ENCODE measurements around the gene MDM2.

MDM2 gene

DNA sequence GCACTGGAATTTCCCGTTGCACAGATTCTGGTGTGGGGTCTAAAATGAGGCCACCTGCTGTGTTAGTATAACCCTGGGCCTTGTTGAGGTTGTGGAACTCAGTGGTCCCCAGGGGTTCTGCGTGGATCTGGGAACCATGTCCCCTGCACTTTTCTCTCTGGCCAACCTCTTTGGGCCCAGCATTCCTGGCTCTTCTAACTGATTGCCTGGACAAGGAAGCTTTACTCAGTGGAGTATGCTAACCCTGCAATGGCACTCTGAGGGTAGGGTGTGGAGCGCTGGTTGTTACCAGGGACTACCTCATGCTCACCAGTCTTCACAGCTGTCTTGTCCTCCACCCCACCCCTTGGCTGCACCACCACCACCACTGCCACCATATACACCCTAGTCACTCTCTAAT is 85.8 kb downstream of the MDM2 start:
- TF ChIP-seq, protein P1, sequence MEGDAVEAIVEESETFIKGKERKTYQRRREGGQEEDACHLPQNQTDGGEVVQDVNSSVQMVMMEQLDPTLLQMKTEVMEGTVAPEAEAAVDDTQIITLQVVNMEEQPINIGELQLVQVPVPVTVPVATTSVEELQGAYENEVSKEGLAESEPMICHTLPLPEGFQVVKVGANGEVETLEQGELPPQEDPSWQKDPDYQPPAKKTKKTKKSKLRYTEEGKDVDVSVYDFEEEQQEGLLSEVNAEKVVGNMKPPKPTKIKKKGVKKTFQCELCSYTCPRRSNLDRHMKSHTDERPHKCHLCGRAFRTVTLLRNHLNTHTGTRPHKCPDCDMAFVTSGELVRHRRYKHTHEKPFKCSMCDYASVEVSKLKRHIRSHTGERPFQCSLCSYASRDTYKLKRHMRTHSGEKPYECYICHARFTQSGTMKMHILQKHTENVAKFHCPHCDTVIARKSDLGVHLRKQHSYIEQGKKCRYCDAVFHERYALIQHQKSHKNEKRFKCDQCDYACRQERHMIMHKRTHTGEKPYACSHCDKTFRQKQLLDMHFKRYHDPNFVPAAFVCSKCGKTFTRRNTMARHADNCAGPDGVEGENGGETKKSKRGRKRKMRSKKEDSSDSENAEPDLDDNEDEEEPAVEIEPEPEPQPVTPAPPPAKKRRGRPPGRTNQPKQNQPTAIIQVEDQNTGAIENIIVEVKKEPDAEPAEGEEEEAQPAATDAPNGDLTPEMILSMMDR (conservative IDR thresholded peaks at IDR 0.05): no peak
- TF ChIP-seq ZFX (IDR thresholded peaks at IDR 0.05): no peak

DNA sequence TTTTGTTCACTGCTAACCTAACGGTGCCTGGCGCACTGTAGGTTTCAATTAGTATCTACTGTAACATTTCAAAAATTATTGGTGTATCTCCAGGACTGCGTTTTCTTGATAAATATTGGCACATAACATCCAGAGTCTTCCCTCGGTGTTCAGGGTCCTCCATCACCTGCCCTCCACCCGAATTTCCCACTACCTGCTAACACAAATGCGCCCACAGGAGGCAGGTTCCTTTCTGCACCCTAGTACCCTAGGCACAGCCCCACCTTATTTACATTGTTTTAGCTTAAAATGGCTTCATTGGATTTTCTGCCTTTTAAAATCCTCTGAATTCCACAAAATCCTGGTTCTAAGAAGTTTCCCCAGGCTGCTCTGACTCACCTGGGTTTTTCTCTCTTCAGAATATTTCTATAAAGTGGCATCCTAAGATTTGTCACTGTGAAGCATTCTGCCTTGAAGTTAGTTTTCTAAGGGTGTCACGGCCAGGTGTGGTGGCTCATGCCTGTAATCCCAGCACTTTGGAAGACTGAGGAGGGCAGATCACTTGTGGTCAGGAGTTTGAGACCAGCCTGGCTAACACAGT is 86.4 kb downstream of the MDM2 start:
- H3K27ac ChIP-seq: no peak overlapping the region
- TF ChIP-seq, protein P1 (conservative IDR thresholded peaks at IDR 0.05): no peak
- no peak for TF ChIP-seq ZFX (IDR thresholded peaks at IDR 0.05)

More for the DNA sequence above, 85.8 kb downstream of the MDM2 start:
- no peak overlapping the region for H3K27ac ChIP-seq

DNA sequence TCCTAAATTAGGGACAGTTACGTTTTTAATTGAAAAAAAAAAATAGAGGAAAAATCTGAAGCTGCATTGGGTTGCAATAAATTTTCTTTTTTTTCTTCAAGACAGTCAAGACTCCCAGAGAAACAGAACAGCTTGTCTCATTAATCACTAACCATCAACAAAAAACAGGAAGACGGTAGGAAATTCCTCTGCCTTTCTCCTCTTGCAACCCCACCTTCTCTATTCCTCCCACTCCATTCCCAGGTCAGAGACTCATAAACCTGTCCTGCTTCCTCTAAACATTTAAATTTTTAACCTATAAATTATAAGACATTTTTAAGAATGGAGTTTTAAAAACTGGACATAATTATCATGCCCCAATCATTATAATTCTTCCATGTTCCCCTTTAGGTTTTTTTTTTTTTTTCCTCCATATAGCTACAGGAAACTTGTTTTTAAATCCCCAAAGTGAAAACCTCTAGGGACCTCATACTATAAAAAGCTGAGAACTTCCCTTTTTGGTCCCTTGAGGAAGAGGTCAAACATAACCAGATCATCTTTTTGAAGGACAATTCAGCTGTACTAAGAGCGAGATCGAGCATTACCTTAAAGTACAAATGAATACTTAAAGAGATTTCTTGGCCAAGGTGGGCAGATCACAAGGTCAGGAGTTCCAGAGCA is 89.0 kb downstream of the MDM2 start:
- TF ChIP-seq ZFX (IDR thresholded peaks at IDR 0.05): no peak
- TF ChIP-seq, protein P1 (conservative IDR thresholded peaks at IDR 0.05): no peak
- H3K27ac ChIP-seq: no peak overlapping the region

DNA sequence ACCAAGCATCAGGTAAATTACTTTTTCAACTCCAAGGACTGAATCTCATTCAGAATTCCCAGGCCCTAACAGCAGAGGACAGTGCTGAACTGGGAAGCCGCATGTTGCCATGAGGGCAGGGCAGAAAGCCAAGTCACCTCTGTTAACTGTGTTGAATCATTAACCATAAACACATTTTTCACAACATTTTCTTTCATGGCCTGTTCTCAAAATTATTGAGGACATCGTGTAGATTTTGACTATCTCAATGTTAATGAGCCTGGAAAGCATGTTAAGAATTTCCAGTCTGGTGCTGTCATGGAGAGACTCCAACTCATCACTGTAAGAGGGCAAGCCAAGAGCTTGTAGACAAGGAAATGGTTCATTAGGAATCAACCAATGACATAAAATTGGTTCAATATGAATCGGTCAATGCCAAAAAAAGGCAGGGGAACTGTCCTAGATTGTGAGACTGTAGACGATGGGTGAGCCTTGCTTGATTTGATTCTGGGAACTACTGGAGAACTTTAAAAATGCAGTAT is 91.3 kb downstream of the MDM2 start:
- TF ChIP-seq, protein P1 (conservative IDR thresholded peaks at IDR 0.05): peak; percentile 43
- no peak for TF ChIP-seq ZFX (IDR thresholded peaks at IDR 0.05)
- no peak overlapping the region for H3K27ac ChIP-seq

DNA sequence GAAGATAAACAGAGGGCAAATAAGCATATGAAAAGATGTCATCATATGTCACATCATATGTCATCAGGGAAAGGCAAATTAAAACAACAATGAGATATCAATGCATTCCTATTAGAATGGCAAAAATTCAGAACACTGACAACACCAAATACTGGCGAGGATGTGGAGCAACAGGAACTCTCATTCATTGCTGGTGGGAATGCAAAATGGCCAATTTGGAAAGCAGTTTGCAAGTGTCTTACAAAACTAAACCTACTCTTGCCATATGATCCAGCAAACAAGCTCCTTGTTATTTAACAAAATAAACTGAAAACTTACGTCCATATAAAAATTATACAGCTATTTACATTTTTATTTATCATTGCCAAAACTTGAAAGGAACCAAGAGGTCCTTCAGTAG is 92.3 kb downstream of the MDM2 start:
- no peak overlapping the region for H3K27ac ChIP-seq
- no peak for TF ChIP-seq ZFX (IDR thresholded peaks at IDR 0.05)
- TF ChIP-seq, protein P1 (conservative IDR thresholded peaks at IDR 0.05): no peak

Data from C4-2B (cell line).